Activated CD8-positive, alpha-beta memory T cell treated with anti-CD3 and anti-CD28 coated beads, Interleukin-2, amount 50 U/mL, for 48 hours (primary cell): ENCODE results near the gene FEM1B.

Experiments used
- DNase-seq: peaks from one replicate; pipeline ENCODE4 v3.0.0-alpha.2; 2020

Gene FEM1B

DNA sequence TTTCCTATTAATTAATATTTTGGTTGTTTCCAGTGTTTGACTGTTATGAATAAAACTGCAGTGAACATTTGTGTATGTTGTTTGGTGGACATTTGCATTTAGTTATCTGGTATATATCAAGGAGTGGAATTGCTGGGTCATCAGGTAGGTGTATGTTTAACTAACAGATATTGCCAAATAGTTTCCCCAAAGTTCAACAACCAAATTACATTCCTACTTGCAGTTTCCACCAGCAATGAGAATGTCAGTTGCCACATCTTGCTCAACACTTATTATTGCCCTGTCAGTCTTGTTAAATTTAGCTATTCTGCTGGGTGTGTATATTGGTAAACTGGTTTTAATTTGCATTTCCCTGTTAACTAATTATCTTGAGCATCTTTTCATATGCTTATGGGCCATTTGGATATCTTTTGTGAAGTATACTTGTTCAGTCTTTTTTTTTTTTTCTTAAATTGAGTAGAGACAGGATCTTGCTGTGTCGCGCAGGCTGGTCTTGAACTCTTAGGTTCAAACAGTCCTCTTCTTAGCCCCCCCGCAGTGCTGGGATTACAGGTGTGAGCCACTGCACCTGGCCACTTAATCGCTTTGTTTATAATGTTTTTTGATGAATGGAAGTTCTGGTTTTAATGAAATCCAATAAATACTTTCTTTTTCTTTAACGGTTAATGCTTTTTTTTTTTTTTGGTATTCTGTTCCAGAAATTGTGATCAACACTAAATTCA, 7.9 kb downstream of the FEM1B start:
- DNase-seq: no peak

- no peak for DNase-seq
Observed at GRCh38 chr15:68286256-68286655, 8.7 kb downstream of the FEM1B start.

DNA sequence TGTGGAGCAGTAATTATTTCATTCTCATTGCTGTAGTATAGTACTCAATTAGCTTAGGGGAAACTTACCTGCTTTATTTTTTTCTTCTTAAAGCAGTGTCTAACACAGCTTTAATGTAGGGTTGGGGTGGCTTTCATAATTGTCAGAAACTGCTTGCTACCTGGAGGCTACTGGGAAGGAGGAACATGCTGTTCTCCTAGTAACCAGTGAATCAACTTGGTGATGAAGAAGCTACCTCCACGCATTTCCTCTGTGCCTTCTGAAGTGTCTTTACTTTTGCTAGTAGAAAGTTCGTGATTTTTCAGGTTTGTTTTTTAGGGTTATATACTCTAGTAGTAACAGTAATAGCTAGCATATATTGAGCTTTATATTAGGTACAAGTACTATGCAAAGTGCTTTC, 11.5 kb downstream of the FEM1B start:
- no peak for DNase-seq

- DNase-seq: no peak
Observed at GRCh38 chr15:68289621-68290352, 12.2 kb downstream of the FEM1B start.

DNA sequence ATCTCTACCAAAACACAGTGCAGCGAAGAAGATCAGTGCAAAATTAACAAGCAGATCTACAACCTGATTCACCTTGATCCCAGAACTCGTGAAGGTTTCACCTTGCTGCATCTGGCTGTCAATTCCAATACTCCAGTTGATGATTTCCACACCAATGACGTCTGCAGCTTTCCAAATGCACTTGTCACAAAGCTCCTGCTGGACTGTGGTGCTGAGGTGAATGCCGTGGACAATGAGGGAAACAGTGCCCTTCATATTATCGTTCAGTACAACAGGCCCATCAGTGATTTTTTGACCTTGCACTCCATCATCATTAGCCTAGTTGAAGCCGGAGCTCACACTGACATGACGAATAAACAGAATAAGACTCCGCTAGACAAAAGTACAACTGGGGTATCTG, 13.2 kb downstream of the FEM1B start:
- no peak for DNase-seq

- no peak for DNase-seq
Observed at GRCh38 chr15:68292157-68292781, 14.7 kb downstream of the FEM1B start.

GRCh38 chr15:68292967-68293366, 15.4 kb downstream of the FEM1B start:
- no peak for DNase-seq

DNA sequence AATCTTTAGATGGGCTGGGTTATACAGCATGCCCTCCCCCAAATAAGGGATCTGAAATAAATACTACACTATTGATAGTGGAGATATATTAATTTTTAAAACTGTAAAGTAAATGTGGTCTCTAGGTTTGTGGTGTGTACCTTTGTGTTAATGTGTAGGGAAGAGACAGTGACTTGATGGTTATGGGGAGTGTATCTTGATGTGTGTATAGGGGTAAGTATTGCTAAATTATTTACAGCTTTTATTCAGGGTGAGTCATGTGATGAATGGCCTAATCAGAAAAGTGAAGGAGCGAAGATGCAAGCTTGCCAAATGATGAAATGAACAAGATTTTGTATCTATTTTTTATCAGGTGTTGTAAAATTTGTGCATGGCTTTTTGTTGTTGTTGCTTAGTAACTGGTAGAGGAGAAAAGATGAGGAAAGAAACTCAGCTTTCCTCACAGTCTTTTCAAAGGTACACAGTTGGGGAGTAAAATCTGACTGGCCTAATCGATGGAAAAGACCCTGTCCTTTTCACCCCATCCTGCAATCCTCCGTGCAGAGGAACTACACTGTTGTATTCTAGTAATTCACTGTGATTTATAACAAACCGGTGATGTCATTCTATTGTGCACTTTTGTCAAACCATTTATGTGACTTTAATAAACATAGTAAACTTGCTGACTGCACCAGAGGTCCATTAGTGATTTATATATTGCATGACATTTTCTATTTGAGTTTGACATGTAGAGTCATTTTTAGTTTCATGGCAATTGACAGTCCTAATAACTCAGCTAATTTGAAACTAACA, 17.7 kb downstream of the FEM1B start:
- no peak for DNase-seq

DNA sequence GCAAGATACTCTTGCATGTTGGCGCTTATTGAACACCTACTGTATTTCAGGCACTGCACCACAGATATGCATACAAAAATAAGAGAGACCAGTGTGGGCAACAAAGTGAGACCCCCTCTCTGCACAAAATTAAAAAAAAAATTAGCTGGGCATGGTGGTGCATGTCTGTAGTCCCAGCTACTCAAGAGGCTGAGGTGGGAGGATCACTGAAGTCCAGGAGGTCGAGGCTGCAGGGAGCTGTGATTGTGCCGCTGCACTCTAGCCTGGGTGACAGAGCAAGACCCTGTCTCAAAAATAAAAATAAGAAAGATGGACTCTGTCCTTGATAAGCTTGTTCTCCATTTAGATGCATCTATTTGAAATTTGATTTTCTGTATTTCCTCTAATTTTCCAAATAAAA, 20.8 kb downstream of the FEM1B start:
- peak; percentile 17 for DNase-seq

GRCh38 chr15:68298882-68299381, 21.4 kb downstream of the FEM1B start:
- DNase-seq: peak; percentile 47

DNA sequence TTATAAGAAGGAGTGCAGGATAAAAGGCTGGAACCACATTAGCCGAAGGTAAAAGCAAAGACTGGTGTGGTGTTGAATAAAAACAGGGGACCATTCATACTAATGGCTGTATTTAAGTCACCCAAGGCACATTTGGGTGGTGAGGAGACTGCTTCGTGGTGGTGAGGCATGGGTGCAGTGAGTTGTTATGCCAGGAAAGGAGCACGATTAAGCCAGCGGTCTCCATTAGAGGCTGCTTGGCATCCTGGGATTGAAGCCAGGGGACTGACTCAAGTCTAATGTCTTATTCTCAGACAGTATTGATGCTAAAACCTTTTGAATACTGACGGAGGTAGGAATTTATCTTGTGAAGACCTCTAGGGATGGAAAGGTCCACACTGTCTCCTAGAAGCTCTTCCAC, 21.9 kb downstream of the FEM1B start:
- DNase-seq: peak; percentile 52

DNA sequence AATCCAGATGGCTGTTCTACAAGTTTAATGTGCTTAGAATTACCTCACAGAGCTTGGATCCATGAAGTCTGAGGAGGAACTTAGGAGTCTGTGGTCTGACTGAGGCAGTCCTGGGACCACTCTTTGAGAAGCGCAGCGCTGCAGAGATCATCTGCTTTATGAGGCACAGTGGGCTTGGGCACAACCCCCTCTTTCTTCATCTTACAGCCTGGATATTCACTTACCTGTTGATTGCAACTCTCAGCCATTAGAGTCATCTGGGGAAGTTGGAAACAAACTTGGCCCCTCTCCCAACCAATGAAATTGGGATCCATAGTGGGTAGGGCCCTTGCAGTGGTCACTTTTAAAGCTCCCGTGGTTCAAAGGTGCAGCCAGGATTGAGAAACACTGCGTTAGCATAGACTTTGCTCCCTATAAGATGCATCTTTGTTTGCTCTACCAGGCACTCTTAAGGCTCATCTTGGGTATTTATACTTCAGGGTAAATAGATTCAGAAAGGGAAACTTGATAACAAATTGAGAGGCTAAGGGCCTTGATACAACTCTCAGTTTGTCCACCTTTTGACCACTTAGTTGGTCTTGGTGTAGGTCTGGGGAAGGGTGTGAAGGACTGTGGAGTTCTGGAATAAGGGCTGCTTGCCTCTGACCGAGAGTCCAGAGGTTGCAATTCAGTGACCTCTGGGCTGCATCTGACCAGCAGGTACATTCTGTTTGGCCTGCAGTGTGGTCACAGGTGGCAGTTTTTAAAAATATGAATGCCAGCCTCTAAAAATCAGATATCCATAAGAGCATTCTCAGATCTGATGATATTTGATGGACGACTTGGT, 22.8 kb downstream of the FEM1B start:
- DNase-seq: peak; percentile 23

- peak; percentile 36 for DNase-seq
Observed at GRCh38 chr15:68301301-68301700, 23.8 kb downstream of the FEM1B start.

GRCh38 chr15:68302729-68303128, 25.2 kb downstream of the FEM1B start:
- no peak for DNase-seq

DNA sequence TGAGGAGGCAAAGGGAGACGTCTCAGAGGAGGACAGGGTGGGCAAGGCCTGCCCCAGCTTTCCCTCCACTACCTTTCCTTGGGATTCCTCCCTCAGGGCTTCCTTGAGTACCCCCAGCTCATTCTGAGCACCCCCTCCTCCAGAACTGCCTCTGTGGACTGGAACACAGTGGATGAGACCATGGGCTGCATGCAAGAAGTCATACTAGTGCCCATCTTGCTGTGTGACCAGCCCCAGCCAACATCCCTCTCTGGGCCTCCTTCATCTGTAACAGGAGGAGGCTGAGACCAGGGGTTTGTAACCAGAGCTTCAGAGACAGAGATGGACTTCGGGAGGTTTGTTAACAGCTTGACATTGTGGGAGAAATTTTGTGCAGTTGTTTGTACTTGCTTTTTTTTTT, 25.6 kb downstream of the FEM1B start:
- no peak for DNase-seq

DNA sequence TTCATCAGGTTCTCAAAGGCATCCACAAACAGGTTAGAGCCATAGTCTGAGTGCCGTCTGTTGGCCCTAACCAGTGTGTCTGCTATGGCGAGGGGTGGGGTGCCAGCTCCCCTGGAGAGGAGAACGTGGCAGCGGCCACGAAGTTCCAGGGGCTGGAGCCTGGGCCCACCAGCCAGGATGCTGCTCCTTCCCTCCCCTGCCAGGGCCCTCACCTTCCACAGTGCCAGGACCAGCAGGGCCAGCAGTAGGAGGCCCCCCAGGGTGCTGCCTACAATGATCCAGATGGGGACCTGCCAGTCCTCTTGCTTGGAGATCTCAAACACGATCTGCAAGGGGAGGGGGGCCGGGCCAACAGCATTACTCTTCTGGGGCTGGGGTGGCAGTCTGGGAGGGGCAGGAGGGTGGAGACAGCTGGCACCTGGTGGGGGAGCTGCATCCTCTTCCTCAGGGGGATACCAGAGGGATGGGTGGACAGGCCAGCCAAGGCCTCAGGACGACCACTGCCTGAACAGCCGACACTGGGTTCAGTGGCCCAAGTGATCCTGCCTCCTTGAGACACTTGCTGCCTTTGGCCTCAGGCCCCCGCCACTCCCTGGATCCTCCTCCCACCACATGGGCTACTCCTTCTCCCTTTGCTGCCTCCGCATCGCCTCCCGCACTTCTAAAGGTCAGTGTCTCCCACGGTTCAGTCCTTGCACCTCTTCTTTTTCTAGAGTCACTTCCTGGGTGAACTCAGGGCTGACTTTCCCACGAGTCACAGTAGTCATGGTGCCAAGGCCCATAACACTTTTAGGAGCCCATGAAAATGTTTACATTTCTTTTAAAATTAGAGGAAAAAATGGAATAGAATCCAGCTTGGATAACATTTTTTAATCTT, 26.3 kb downstream of the FEM1B start:
- DNase-seq: peak; percentile 33

DNA sequence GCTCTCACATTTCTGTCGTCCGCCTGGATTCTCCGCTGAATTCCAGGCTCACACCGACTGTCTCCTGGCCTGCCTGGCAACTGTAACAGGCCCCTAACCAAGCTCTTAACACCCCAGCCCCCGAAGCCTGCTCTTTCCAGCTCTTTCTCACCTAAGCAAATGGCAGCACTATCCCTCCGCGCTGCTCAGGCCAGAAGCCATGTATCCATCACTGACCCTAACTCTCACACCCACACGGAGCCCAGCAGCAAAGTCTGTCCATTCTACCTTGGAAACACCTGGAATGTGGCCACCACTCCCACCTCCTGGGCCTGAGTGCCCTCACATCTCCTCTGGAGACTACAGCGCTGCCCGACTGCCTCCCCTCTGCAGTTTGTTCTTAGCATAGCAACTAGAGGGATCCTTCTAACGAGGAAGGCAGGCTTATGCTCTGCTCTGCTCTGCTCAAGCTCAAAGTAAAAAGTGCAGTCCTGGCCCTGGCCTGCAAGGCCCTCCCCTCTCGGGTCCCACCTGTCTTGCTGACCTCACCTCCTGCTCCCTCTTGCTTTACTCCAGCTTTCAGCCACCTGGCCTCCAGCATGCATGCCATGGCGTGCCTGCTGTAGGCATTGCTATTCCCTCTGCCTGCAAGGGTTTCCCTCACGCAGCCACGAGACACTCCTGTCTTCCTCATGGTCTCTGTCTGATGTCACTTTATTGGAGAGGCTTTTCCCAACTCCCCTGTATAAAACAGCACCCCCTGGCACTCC, 27.2 kb downstream of the FEM1B start:
- peak; percentile 38 for DNase-seq

DNA sequence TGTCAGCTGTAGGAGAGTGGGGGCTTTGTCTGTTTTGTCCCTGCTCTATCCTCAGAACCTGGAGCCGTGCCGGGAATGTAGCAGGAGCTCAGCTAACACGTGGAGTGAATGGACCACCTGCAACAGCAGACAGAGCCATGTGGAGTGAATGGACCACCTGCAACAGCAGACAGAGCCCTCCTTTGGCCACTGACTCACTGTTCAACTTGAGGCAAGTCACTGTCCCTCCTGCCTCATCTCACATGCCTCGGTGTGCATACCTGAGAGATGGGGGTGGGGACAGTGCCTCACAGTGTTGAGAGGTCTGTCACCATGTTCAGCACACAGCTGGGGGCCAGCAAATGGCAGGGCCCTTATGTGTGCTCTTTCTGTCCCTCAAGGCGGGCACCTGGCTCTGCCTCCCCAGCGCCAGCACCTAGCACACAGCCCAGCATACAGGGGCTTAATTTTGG, 27.9 kb downstream of the FEM1B start:
- peak; percentile 33 for DNase-seq

- DNase-seq: peak; percentile 30
Observed at GRCh38 chr15:68307131-68307928, 29.8 kb downstream of the FEM1B start.
